HCT116 (cell line): ENCODE data around the gene IFNA13. TPM values are rescaled to one million over a fixed set of nuclear protein-coding genes. Genes with fewer than 3 reads are reported as not detected.

ENCODE experiments used
- ATAC-seq: fragments of 200-7000 bp; cut with Tn5 transposase; 2 replicates; pipeline ENCODE4 v1.9.1; 2020; ENCODE audit warnings: mild to moderate bottlenecking, moderate library complexity
- BruUV-seq: library from RNA; stranded (reverse); fragments of 400-500 nt; replicated peaks from 2 replicates; lab custom pipeline; 2021; lab: Mats Ljungman, UMichigan
- CTCF ChIA-PET: fragments of 300-600 bp; sonication (Branson Sonifier 250); formaldehyde crosslinking; loops from one replicate; lab custom pipeline; 2021; ENCODE audit warnings: antibody characterized with exemption; lab: Charles Lee
- POLR2A ChIA-PET: fragments of 300-600, 350-600 bp; sonication (Branson Sonifier 250); formaldehyde crosslinking; loops from one replicate; lab custom pipeline; 2021; ENCODE audit warnings: antibody characterized with exemption; lab: Charles Lee
- RAD21 ChIA-PET, 2 experiments: fragments of 300-600 bp; sonication (Branson Sonifier 250); formaldehyde crosslinking; loops; one replicate each; lab custom pipeline; 2023; ENCODE audit warnings: low total read pairs in 2 of 2; ENCODE audit not compliant: uncharacterized antibody in 2 of 2, unreplicated experiment in 2 of 2, low non-redundant PET in 1 of 2; lab: Charles Lee
- DNase-seq: peaks from one replicate; pipeline ENCODE4 v3.0.0-alpha.2; 2010; ENCODE audit warnings: low read depth, low spot score
- H2AFZ ChIP-seq: fragments of 200-600 bp; shearing (Covaris generic), sonication (generic); 2 replicates; pipeline ENCODE4 v1.6.1; 2017; ENCODE audit warnings: low read depth, mixed run types, mixed read lengths, antibody characterized with exemption, low read length; ENCODE audit not compliant: poor library complexity, severe bottlenecking
- H3K27ac ChIP-seq: 2 replicates; pipeline ENCODE4 v1.5.1; 2012; ENCODE audit warnings: low read depth, low read length
- H3K27me3 ChIP-seq: fragments of 200-600 bp; sonication (generic); 2 replicates; pipeline ENCODE4 v1.6.1; 2016; ENCODE audit warnings: mixed run types, low read length, mixed read lengths; ENCODE audit not compliant: insufficient read depth
- H3K36me3 ChIP-seq, 2 experiments: fragments of 200-500 bp in 1 of 2; fragments of 200-600 bp in 1 of 2; sonication (Bioruptor generic) in 1 of 2; sonication (generic) in 1 of 2; 2 replicates each; pipeline versions ENCODE4 v1.5.1 to v1.6.1; 2014 to 2016; ENCODE audit warnings: low read length in 2 of 2, inconsistent platforms in 1 of 2, mixed read lengths in 1 of 2, mixed run types in 1 of 2; ENCODE audit not compliant: insufficient read depth in 2 of 2, control insufficient read depth in 1 of 2
- H3K4me1 ChIP-seq, 2 experiments: fragments of 200-600 bp in 1 of 2; sonication (generic) in 1 of 2; 2 replicates each; pipeline versions ENCODE4 v1.5.1 to v1.6.1; 2012 to 2017; ENCODE audit warnings: low read length in 2 of 2, inconsistent platforms in 1 of 2, mild to moderate bottlenecking in 1 of 2, mixed read lengths in 1 of 2, mixed run types in 1 of 2, moderate library complexity in 1 of 2; ENCODE audit not compliant: insufficient read depth in 2 of 2, control insufficient read depth in 1 of 2
- H3K4me2 ChIP-seq: fragments of 200-600 bp; sonication (generic); 2 replicates; pipeline ENCODE4 v1.6.1; 2017; ENCODE audit warnings: mixed run types, low read length, mixed read lengths
- H3K4me3 ChIP-seq, 2 experiments: fragments of 200-600 bp in 1 of 2; sonication (generic) in 1 of 2; replicated peaks in 1 of 2; 2 replicates each; pipeline ENCODE4 v1.5.1; 2011 to 2016; ENCODE audit warnings: low read length in 2 of 2, control low read depth in 1 of 2, low read depth in 1 of 2, mild to moderate bottlenecking in 1 of 2, mixed read lengths in 1 of 2, mixed run types in 1 of 2
- H3K79me2 ChIP-seq: fragments of 200-600 bp; sonication (generic); 2 replicates; pipeline ENCODE4 v1.6.1; 2017; ENCODE audit warnings: mild to moderate bottlenecking, mixed run types, low read length, moderate library complexity, mixed read lengths; ENCODE audit not compliant: insufficient read depth
- H3K9ac ChIP-seq: fragments of 200-600 bp; sonication (generic); 2 replicates; pipeline ENCODE4 v1.6.1; 2016; ENCODE audit warnings: low read length, mixed read lengths
- H3K9me2 ChIP-seq: fragments of 200-600 bp; sonication (generic), shearing (Covaris generic); 2 replicates; pipeline ENCODE4 v1.6.1; 2017; ENCODE audit warnings: mixed run types, mild to moderate bottlenecking, moderate library complexity; ENCODE audit not compliant: insufficient read depth
- H3K9me3 ChIP-seq, 2 experiments: fragments of 200-500 bp in 1 of 2; fragments of 200-600 bp in 1 of 2; sonication (Bioruptor generic) in 1 of 2; sonication (generic) in 1 of 2; 2 replicates each; pipeline ENCODE4 v1.6.1; 2014 to 2017; ENCODE audit warnings: low read length in 2 of 2, mixed read lengths in 2 of 2, inconsistent platforms in 1 of 2, low read depth in 1 of 2, mild to moderate bottlenecking in 1 of 2, mixed run types in 1 of 2, moderate library complexity in 1 of 2; ENCODE audit not compliant: control insufficient read depth in 1 of 2, insufficient read depth in 1 of 2
- H4K20me1 ChIP-seq: fragments of 200-600 bp; sonication (generic), shearing (Covaris generic); 2 replicates; pipeline ENCODE4 v1.6.1; 2017; ENCODE audit warnings: mixed run types, mild to moderate bottlenecking, moderate library complexity; ENCODE audit not compliant: insufficient read depth
- ATF3 ChIP-seq: IDR thresholded peaks from 2 replicates; pipeline ENCODE4 v1.6.1; 2012
- CBX3 ChIP-seq: IDR thresholded peaks from 2 replicates; pipeline ENCODE4 v1.6.1; 2012; ENCODE audit warnings: low read depth
- EGR1 ChIP-seq: IDR thresholded peaks from 2 replicates; pipeline ENCODE4 v1.6.1; 2012; ENCODE audit warnings: low read depth
- EZH2phosphoT487 ChIP-seq: fragments of 200-600 bp; IDR thresholded peaks from 2 replicates; pipeline ENCODE4 v1.6.1; 2018; ENCODE audit warnings: antibody characterized with exemption, borderline replicate concordance
- FOSL1 ChIP-seq: IDR thresholded peaks from 2 replicates; pipeline ENCODE4 v1.6.1; 2012; ENCODE audit warnings: low read depth
- MAX ChIP-seq: IDR thresholded peaks from 2 replicates; pipeline ENCODE4 v1.6.1; 2012
- POLR2AphosphoS5 ChIP-seq: IDR thresholded peaks from 2 replicates; pipeline ENCODE4 v1.6.1; 2011; ENCODE audit warnings: mild to moderate bottlenecking, low read depth, low read length, moderate library complexity
- RAD21 ChIP-seq: IDR thresholded peaks from 2 replicates; pipeline ENCODE4 v1.6.1; 2012; ENCODE audit warnings: low read depth, mild to moderate bottlenecking
- SRF ChIP-seq: IDR thresholded peaks from 2 replicates; pipeline ENCODE4 v1.6.1; 2012; ENCODE audit warnings: low read depth
- YY1 ChIP-seq: IDR thresholded peaks from 2 replicates; pipeline ENCODE4 v1.6.1; 2011; ENCODE audit warnings: low read length, low read depth, moderate library complexity, mild to moderate bottlenecking; ENCODE audit not compliant: insufficient replicate concordance; ENCODE audit errors: extremely low read depth
- ZFX ChIP-seq: fragments of 450-650 bp; IDR thresholded peaks from 2 replicates; pipeline ENCODE4 v1.6.1; 2017
- ZNF274 ChIP-seq: fragments of 200-500 bp; sonication (Bioruptor generic); IDR thresholded peaks from 2 replicates; pipeline ENCODE4 v1.6.1; 2014; ENCODE audit warnings: mild to moderate bottlenecking, low read depth, low read length, inconsistent platforms
- intact Hi-C: fragments of 100-400 bp; cut with micrococcal nuclease; formaldehyde crosslinking; loops from 2 replicates; pipeline ENCODE4 v1.10.0; 2022
- total RNA-seq: library from RNA; stranded (reverse); gene quantifications from one replicate; pipeline ENCODE4 v1.2.1, GENCODE V29; 2021; ENCODE audit not compliant: unreplicated experiment
- TF ChIP-seq, protein P1 (sequence below): IDR thresholded peaks from 2 replicates; pipeline ENCODE4 v1.6.1; 2011; ENCODE audit warnings: mild to moderate bottlenecking, low read length, moderate library complexity; ENCODE audit not compliant: insufficient replicate concordance; ENCODE audit errors: extremely low read depth
- TF ChIP-seq, protein P2 (sequence below), 3 experiments: fragments of 200-600 bp in 1 of 3; sonication (generic) in 1 of 3; IDR thresholded peaks in 2 of 3; conservative IDR thresholded peaks in 1 of 3; 2 replicates each; pipeline ENCODE4 v1.5.1; 2012 to 2017; ENCODE audit warnings: low read depth in 2 of 3, low read length in 2 of 3, antibody characterized with exemption in 1 of 3, borderline replicate concordance in 1 of 3, control low read depth in 1 of 3, mild to moderate bottlenecking in 1 of 3, mixed read lengths in 1 of 3, mixed run types in 1 of 3, moderate library complexity in 1 of 3; ENCODE audit not compliant: insufficient read depth in 1 of 3

IFNA13 gene
- total RNA-seq, 1 experiment from 2014 or later, result not detected

DNA sequence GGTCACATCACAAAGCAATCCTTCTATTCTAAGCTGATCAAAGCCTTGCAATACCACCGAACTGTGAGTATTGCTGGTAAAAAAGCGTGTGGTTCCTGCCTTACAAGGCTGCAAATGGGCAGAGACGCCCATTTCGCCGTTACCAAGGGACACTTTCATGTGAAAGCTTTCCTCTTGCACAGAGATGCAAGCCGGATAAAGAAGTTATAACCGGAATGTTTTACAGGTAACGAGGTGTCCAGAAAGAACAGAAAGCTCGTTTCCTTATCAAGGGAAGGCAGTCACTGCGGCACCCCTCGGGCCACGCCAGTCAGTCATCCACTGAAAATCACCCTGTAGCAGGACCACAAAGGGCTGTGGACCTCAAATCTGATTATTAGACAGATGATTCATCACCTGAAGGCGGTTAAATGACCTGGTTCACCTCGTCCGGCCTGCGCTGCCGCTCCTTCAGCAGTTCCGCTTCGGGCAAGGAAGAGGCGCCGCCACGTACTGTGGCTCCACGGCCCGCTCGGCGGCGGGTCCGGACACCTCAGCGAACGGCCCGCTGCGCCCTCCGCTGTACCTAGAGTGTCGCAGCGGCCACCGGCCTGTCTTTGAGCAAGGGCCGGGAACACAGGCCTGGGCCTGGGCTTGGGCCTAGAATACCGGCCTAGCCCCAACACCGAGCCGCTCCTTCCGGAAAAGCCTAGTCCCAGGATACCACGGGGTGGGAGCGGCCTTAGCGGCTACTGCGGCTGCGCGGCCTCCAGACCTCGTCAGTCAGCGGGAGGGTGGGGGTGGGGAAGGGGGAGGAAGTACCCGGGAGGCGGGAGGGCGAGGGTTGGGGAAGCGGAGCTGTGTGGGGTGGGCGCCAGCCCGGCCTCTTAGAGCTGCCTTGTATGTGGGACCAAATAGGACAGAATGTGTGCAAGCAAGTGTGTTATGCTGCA, 32.9 kb downstream of the IFNA13 start, which contains the start of gene KLHL9 (continued):
- TF ChIP-seq, protein P1, sequence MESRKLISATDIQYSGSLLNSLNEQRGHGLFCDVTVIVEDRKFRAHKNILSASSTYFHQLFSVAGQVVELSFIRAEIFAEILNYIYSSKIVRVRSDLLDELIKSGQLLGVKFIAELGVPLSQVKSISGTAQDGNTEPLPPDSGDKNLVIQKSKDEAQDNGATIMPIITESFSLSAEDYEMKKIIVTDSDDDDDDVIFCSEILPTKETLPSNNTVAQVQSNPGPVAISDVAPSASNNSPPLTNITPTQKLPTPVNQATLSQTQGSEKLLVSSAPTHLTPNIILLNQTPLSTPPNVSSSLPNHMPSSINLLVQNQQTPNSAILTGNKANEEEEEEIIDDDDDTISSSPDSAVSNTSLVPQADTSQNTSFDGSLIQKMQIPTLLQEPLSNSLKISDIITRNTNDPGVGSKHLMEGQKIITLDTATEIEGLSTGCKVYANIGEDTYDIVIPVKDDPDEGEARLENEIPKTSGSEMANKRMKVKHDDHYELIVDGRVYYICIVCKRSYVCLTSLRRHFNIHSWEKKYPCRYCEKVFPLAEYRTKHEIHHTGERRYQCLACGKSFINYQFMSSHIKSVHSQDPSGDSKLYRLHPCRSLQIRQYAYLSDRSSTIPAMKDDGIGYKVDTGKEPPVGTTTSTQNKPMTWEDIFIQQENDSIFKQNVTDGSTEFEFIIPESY, result no peak
- TF ChIP-seq SRF (no peak; the same call in 1 of the 2 replicates), POLR2AphosphoS5 (peak; percentile 87)

DNA sequence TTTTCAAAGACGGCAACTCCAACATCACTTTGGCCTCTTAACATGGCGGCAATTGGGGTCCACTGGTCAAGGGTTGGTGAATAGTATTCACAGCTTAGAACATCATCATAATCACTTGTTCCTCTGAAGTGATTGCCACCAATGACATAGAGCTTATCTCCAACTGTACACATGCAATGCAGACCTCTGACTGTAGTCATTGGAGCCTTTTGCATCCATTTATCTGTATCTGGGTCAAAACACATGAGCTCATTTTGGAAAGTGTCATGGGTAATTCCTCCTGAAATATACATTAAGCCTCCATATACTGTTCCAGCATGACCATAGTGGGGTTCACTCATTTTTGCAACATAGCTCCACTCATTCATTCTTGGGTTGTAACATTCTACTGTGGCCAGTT, 34.6 kb downstream of the IFNA13 start:
- Histone ChIP-seq H3K27ac (no peak overlapping the region), H3K9me3 (no peaks in the 10 kb centered on the region), H3K4me3 (no peak overlapping the region), H3K36me3 (peaks cover 2 to 15% of the 10 kb centered on the region in 2 experiments; a peak in 3 of 4 replicates), H3K9ac (no peak overlapping the region), H4K20me1 (no peaks in the 10 kb centered on the region; the same call in 1 of the 2 replicates), H3K27me3 (no peaks in the 10 kb centered on the region), H3K4me1 (peaks cover 3 to 23% of the 10 kb centered on the region in 2 experiments; a peak in 3 of 4 replicates), H3K79me2 (peaks cover 69% of the 10 kb centered on the region), H2AFZ (no peak overlapping the region), H3K9me2 (no peaks in the 10 kb centered on the region), H3K4me2 (no peak overlapping the region)
- TF ChIP-seq, protein P2, sequence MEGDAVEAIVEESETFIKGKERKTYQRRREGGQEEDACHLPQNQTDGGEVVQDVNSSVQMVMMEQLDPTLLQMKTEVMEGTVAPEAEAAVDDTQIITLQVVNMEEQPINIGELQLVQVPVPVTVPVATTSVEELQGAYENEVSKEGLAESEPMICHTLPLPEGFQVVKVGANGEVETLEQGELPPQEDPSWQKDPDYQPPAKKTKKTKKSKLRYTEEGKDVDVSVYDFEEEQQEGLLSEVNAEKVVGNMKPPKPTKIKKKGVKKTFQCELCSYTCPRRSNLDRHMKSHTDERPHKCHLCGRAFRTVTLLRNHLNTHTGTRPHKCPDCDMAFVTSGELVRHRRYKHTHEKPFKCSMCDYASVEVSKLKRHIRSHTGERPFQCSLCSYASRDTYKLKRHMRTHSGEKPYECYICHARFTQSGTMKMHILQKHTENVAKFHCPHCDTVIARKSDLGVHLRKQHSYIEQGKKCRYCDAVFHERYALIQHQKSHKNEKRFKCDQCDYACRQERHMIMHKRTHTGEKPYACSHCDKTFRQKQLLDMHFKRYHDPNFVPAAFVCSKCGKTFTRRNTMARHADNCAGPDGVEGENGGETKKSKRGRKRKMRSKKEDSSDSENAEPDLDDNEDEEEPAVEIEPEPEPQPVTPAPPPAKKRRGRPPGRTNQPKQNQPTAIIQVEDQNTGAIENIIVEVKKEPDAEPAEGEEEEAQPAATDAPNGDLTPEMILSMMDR (IDR thresholded peaks at IDR 0.05 in 2 of 3, conservative IDR thresholded peaks at IDR 0.05 in 1 of 3; ENCODE audit: borderline replicate concordance in 1 of 3, insufficient read depth in 1 of 3, low read depth in 2 of 3, low read length in 2 of 3), result no peak
- no peak for TF ChIP-seq EZH2phosphoT487
- no peak for TF ChIP-seq MAX
- TF ChIP-seq FOSL1, result no peak
- no peak for TF ChIP-seq ZNF274
- TF ChIP-seq CBX3, result no peak
- TF ChIP-seq RAD21, result no peak
- no peak for TF ChIP-seq ATF3
- no peak for TF ChIP-seq ZFX
- no peak for TF ChIP-seq SRF
- no peak for TF ChIP-seq POLR2AphosphoS5
- TF ChIP-seq EGR1, result no peak
- no peak for TF ChIP-seq YY1
- ATAC-seq, result no peak
- intact Hi-C loops, result no loop called here
- DNase-seq, result no peak
- CTCF ChIA-PET, result interaction anchor here (1.2 to 1.6 kb wide), 2 partner anchors 15 to 63 kb away, joined by 5 to 10 read pairs; no protein-coding TSS in a partner anchor
- no TSS peak for BruUV-seq
- POLR2A ChIA-PET, result no interaction called here
- RAD21 ChIA-PET, result no interaction called here
